Sigmoid colon (tissue), 7 donors: Measurements from ENCODE around the gene LDLRAD3. TPM values are rescaled to one million over a fixed set of nuclear protein-coding genes. Genes with fewer than 3 reads are reported as not detected.

Experiments
- DNase-seq: peaks from one replicate; pipeline ENCODE4 v3.0.0-alpha.2; 2019
- H3K27ac ChIP-seq, 4 donors: fragments of 200-600 bp; sonication (generic); one replicate each; pipeline ENCODE4 v1.5.1; 2016 to 2019; ENCODE audit warnings: mild to moderate bottlenecking in 1 of 4
- H3K27me3 ChIP-seq, 3 donors: fragments of 200-600 bp; sonication (generic); one replicate each; pipeline ENCODE4 v1.5.1; 2019; ENCODE audit warnings: mild to moderate bottlenecking in 1 of 3
- H3K36me3 ChIP-seq, 4 donors: fragments of 200-600 bp; sonication (generic); one replicate each; pipeline ENCODE4 v1.5.1; 2016 to 2019
- H3K4me1 ChIP-seq, 4 donors: fragments of 200-600 bp; sonication (generic); one replicate each; pipeline ENCODE4 v1.5.1; 2017 to 2019
- H3K4me3 ChIP-seq, 4 donors: fragments of 200-600 bp; sonication (generic); one replicate each; pipeline ENCODE4 v1.5.1; 2017 to 2019; ENCODE audit warnings: mild to moderate bottlenecking in 2 of 4, moderate library complexity in 1 of 4
- H3K9me3 ChIP-seq, 4 donors: fragments of 200-600 bp in 3 of 4; sonication (generic) in 3 of 4; one replicate each; pipeline versions ENCODE4 v1.5.1 to v1.6.1; 2013 to 2019
- EP300 ChIP-seq, 4 donors: sonication (generic); formaldehyde crosslinking; IDR thresholded peaks; one replicate each; pipeline ENCODE4 v1.6.1; 2017; ENCODE audit warnings: antibody characterized with exemption in 4 of 4
- POLR2A ChIP-seq, 2 donors: fragments of 450-650 bp; IDR thresholded peaks; one replicate each; pipeline ENCODE4 v1.6.1; 2016; ENCODE audit warnings: antibody characterized with exemption in 2 of 2, mild to moderate bottlenecking in 2 of 2, moderate library complexity in 2 of 2
- POLR2AphosphoS5 ChIP-seq, 4 donors: sonication (generic); formaldehyde crosslinking; IDR thresholded peaks; one replicate each; pipeline ENCODE4 v1.6.1; 2017; ENCODE audit warnings: antibody characterized with exemption in 4 of 4
- WGBS, 2 donors: extraction: QIAGEN DNeasy Blood & Tissue Kit; methylation state at CpG; one replicate each; pipeline ENCODE4 v1.1.7; 2013; 5-methylcytosine and 5-hydroxymethylcytosine counted together
- intact Hi-C: fragments of 100-400 bp; cut with DNase I; formaldehyde crosslinking; loops from one replicate; pipeline ENCODE4 v1.15.1; 2023
- polyA plus RNA-seq, 3 donors: library from polyadenylated mRNA; stranded (reverse); fragments of 200-250 nt; gene quantifications; one replicate each; pipeline ENCODE4 v1.2.3, GENCODE V29; 2013
- total RNA-seq, 4 donors: library from RNA; depleted of rRNA; stranded (reverse); fragments of >200 nt; gene quantifications; one replicate each; pipeline ENCODE4 v1.1.0, GENCODE V29; 2016
- TF ChIP-seq, protein P1 (sequence below), 4 experiments: fragments of 450-650 bp in 3 of 4; fragments of 200-600 bp in 1 of 4; IDR thresholded peaks; one replicate each; pipeline ENCODE4 v1.5.1; 2016 to 2019; ENCODE audit warnings: antibody characterized with exemption in 4 of 4, mild to moderate bottlenecking in 3 of 4, moderate library complexity in 2 of 4
- donor health status: healthy with polysubstance abuse.
- donor health status: Bipolar disorder and iron deficiency.
- donor health status: healthy.

The LDLRAD3 gene
- total and polyA plus RNA-seq, 7 donors: 0.23 to 23.4 (median 10.2) TPM

DNA sequence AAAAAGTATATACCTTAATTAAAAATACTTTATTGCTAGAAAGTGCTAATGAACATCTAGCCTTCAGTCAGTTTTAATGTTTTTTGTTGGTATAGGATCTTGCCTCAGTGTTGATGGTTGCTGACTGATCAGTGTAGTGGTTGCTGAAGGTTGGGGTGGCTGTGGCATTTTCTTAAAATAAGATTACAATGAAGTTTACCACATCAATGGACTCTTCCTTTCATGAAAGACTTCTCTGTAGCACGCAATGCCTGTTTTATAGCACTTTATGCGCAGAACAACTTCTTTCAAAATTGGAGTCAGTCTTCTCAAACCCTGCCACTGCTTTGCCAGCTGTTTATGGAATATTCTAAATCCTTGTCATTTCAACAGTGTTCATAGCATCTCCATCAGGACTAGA, 50.6 kb downstream of the LDLRAD3 start:
- Histone ChIP-seq H3K27me3 (no peaks in the 10 kb centered on the region), H3K4me1 (peaks cover 0 to 9% (median 0%) of the 10 kb centered on the region in 4 donors), H3K27ac (no peak overlapping the region), H3K4me3 (no peak overlapping the region), H3K9me3 (no peaks in the 10 kb centered on the region), H3K36me3 (no peaks in the 10 kb centered on the region)
- no peak for TF ChIP-seq POLR2AphosphoS5 (IDR thresholded peaks at IDR 0.05)
- no peak for TF ChIP-seq EP300 (IDR thresholded peaks at IDR 0.05)
- no peak for TF ChIP-seq POLR2A (IDR thresholded peaks at IDR 0.05)
- DNase-seq: no peak
- 67 to 92% methylated on average over 2 of the region's 2 CpGs for WGBS, 2 donors
- intact Hi-C loops: no loop called here

DNA sequence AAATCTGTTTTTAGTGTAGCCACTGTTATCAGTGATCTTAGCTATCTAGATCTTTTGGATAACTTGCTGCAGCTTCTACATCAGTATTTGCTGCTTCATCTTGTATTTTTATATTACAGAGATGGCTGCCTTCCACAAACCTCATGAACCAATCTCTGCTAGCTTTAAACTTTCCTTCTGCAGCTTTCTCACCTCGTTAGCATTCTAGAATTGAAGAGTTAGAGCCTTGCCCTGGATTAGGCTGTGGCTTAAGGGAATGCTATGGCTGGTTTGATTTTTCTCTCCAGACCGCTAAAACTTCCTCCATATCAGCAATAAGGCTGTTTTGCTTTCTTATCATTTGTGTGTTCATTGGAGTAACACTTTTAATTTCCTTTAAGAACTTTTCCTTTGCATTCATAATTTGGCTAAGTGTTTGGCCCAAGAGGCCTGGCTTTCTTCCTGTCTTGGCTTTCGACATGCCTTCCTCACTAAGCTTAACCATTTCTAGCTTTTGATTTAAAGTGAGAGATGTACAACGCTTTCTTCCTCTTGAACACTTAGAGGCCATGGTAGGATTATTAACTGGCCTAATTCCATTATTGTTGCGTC, 51.9 kb downstream of the LDLRAD3 start:
- 83% methylated on average over 5 of the region's 5 CpGs for WGBS, 2 donors
- Histone ChIP-seq H3K4me3 (no peak overlapping the region), H3K36me3 (no peaks in the 10 kb centered on the region), H3K9me3 (no peaks in the 10 kb centered on the region), H3K4me1 (peaks cover 0 to 9% (median 0%) of the 10 kb centered on the region in 4 donors), H3K27ac (no peak overlapping the region), H3K27me3 (no peaks in the 10 kb centered on the region)
- TF ChIP-seq POLR2A (IDR thresholded peaks at IDR 0.05) (no peak), EP300 (IDR thresholded peaks at IDR 0.05) (no peak), POLR2AphosphoS5 (IDR thresholded peaks at IDR 0.05) (no peak)
- TF ChIP-seq, protein P1, sequence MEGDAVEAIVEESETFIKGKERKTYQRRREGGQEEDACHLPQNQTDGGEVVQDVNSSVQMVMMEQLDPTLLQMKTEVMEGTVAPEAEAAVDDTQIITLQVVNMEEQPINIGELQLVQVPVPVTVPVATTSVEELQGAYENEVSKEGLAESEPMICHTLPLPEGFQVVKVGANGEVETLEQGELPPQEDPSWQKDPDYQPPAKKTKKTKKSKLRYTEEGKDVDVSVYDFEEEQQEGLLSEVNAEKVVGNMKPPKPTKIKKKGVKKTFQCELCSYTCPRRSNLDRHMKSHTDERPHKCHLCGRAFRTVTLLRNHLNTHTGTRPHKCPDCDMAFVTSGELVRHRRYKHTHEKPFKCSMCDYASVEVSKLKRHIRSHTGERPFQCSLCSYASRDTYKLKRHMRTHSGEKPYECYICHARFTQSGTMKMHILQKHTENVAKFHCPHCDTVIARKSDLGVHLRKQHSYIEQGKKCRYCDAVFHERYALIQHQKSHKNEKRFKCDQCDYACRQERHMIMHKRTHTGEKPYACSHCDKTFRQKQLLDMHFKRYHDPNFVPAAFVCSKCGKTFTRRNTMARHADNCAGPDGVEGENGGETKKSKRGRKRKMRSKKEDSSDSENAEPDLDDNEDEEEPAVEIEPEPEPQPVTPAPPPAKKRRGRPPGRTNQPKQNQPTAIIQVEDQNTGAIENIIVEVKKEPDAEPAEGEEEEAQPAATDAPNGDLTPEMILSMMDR (IDR thresholded peaks at IDR 0.05): no peak
- intact Hi-C loops: no loop called here
- no peak for DNase-seq

DNA sequence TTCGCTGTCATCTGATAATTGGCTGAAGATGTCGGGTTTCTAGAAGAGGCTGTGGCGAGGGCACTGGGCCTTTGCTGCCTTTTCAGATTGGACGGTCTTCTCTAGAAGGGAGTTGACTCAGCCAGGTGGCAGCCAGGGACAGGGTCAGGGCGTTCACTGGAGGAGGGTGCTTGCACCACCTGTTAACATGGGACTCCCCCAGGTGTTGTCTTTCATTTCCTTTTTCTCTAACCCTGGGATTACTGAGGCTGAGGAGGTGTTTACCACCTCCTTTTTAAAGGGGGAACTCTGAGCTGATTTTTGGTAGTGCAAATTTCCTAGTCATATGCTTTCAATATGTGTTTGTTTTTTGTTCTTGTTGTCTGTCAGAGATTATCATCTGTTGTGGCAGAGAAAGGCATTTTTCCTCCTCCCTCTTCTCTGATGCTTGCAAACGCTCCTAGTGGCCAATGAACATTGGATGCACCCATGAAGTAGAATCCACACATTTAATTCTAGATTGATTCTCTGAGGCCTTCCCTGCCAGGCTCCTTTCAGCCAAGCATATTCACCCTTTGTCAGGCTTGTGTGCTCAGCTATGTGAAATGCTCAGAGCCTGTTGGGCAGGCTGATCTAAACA, 54.1 kb downstream of the LDLRAD3 start:
- no peaks in the 10 kb centered on the region for H3K36me3 ChIP-seq
- DNase-seq: no peak
- 91% methylated on average over 6 of the region's 6 CpGs for WGBS, 2 donors
- no peaks in the 10 kb centered on the region for H3K27me3 ChIP-seq
- H3K9me3 ChIP-seq: no peaks in the 10 kb centered on the region
- H3K27ac ChIP-seq: no peak overlapping the region
- TF ChIP-seq, protein P1 (IDR thresholded peaks at IDR 0.05): no peak
- no peak for TF ChIP-seq POLR2A (IDR thresholded peaks at IDR 0.05)
- no peak for TF ChIP-seq POLR2AphosphoS5 (IDR thresholded peaks at IDR 0.05)
- TF ChIP-seq EP300 (IDR thresholded peaks at IDR 0.05): no peak
- intact Hi-C loops: no loop called here
- H3K4me1 ChIP-seq: peaks cover 0 to 8% (median 0%) of the 10 kb centered on the region in 4 donors
- no peak overlapping the region for H3K4me3 ChIP-seq

DNA sequence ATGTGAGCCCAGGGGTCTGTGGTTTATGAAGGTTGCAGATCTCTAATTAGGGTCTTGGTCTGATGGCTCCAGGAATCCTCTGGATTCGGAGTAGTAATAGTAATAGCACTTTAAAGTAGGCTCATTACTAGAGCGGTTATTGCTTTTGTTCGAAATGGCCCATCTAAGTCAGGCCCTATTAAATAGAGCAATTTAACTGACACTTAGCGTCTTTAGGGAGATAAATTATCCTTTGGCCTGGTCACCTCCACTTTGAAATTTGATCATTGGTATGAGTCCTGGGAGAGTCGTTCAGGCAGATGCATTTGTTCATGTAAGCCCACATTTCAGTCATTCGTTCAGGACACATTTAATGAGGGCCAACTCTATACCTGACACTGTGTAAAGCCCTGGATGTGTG, 54.8 kb downstream of the LDLRAD3 start:
- DNase-seq: no peak
- Histone ChIP-seq H3K4me3 (no peak overlapping the region), H3K36me3 (no peaks in the 10 kb centered on the region), H3K4me1 (peaks cover 0 to 2% (median 0%) of the 10 kb centered on the region in 4 donors), H3K9me3 (no peaks in the 10 kb centered on the region), H3K27me3 (no peaks in the 10 kb centered on the region), H3K27ac (no peak overlapping the region)
- intact Hi-C loops: no loop called here
- TF ChIP-seq EP300 (IDR thresholded peaks at IDR 0.05) (no peak), POLR2A (IDR thresholded peaks at IDR 0.05) (no peak), POLR2AphosphoS5 (IDR thresholded peaks at IDR 0.05) (no peak)
- TF ChIP-seq, protein P1 (IDR thresholded peaks at IDR 0.05): no peak
- WGBS, 2 donors: 85 to 88% methylated on average over 6 of the region's 6 CpGs

DNA sequence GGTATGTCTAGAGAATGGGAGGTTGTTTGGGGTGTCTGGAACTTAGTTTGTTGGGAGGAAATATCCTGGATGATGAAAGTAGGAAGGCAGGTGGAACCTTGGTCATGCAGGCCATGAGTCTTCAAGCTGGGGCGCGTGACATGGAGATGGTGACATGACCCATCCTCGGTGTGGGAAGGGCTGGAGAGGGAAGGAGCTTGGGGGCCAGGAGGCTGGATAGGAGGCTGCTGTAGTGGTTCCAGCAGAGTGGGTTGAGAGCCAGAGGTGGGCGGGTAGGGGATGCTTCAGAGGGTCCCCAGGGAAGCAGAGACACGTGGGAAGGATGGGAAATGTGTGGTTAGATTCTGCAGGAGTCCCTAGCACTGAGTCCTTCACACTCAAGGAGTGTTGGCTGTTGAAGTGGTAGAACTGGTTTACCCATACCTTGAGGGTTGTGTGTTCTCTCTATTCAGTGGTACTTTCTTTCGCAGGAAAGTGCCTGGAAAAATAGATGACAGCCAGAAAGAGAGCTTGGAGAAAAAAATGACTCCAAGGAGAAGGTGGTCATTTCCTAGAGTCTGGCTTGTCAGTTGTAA, 56.8 kb downstream of the LDLRAD3 start:
- TF ChIP-seq EP300 (IDR thresholded peaks at IDR 0.05) (no peak), POLR2AphosphoS5 (IDR thresholded peaks at IDR 0.05) (no peak), POLR2A (IDR thresholded peaks at IDR 0.05) (no peak)
- TF ChIP-seq, protein P1 (IDR thresholded peaks at IDR 0.05): no peak
- intact Hi-C loops: no loop called here
- no peak overlapping the region for H3K27ac ChIP-seq
- H3K27me3 ChIP-seq: no peaks in the 10 kb centered on the region
- H3K4me3 ChIP-seq: no peak overlapping the region
- peaks cover 0 to 6% (median 0%) of the 10 kb centered on the region in 4 donors for H3K9me3 ChIP-seq
- no peaks in the 10 kb centered on the region for H3K4me1 ChIP-seq
- 80 to 90% methylated on average over 6 of the region's 6 CpGs for WGBS, 2 donors
- no peak for DNase-seq
- no peaks in the 10 kb centered on the region for H3K36me3 ChIP-seq
